Lung (tissue), 16 donors: ENCODE measurements around the gene CRELD2. TPM values are rescaled to one million over a fixed set of nuclear protein-coding genes. Genes with fewer than 3 reads are reported as not detected.
A peak's percentile ranks its signal among the peaks of the same experiment; 100 is the strongest.

Source experiments
- ATAC-seq: fragments of 200-7000 bp; cut with Tn5 transposase; one replicate; pipeline ENCODE4 v1.9.1; 2020; ENCODE audit warnings: moderate number of reproducible peaks; ENCODE audit not compliant: insufficient read depth, low FRiP score
- DNase-seq, 3 donors: peaks; one replicate each; pipeline ENCODE4 v3.0.0-alpha.2; 2013 to 2017
- H3K27ac ChIP-seq, 2 donors: one replicate each; pipeline ENCODE4 v1.5.1; 2013; ENCODE audit warnings: mild to moderate bottlenecking in 2 of 2, moderate library complexity in 2 of 2, control low read depth in 1 of 2, inconsistent platforms in 1 of 2, low read depth in 1 of 2, low read length in 1 of 2
- H3K27me3 ChIP-seq, 3 donors: one replicate each; pipeline ENCODE4 v1.5.1; 2013; ENCODE audit warnings: low read length in 2 of 3; ENCODE audit not compliant: control insufficient read depth in 3 of 3, insufficient read depth in 3 of 3
- H3K36me3 ChIP-seq, 4 donors: one replicate each; pipeline ENCODE4 v1.5.1; 2013; ENCODE audit warnings: low read length in 4 of 4, mild to moderate bottlenecking in 1 of 4, moderate library complexity in 1 of 4; ENCODE audit not compliant: control insufficient read depth in 4 of 4, insufficient read depth in 4 of 4
- H3K4me1 ChIP-seq, 5 donors: one replicate each; pipeline ENCODE4 v1.5.1; 2013; ENCODE audit warnings: low read length in 5 of 5, mild to moderate bottlenecking in 2 of 5, moderate library complexity in 1 of 5; ENCODE audit not compliant: control insufficient read depth in 5 of 5, insufficient read depth in 5 of 5
- H3K4me3 ChIP-seq: one replicate; pipeline ENCODE4 v1.5.1; 2013; ENCODE audit warnings: mild to moderate bottlenecking, control low read depth, moderate library complexity
- H3K9ac ChIP-seq, 2 donors: one replicate each; pipeline ENCODE4 v1.5.1; 2013; ENCODE audit warnings: low read length in 2 of 2, control low read depth in 1 of 2; ENCODE audit not compliant: insufficient read depth in 1 of 2
- H3K9me3 ChIP-seq, 4 donors: one replicate each; pipeline ENCODE4 v1.5.1; 2013; ENCODE audit warnings: low read length in 3 of 4, mild to moderate bottlenecking in 1 of 4, moderate library complexity in 1 of 4; ENCODE audit not compliant: control insufficient read depth in 4 of 4, insufficient read depth in 3 of 4
- CTCF ChIP-seq: IDR thresholded peaks from 2 replicates; pipeline ENCODE4 v1.5.1; 2012; ENCODE audit warnings: mild to moderate bottlenecking; ENCODE audit errors: control extremely low read depth, extremely low read depth
- WGBS, 2 donors: extraction: QIAGEN DNeasy Blood & Tissue Kit; methylation state at CpG; one replicate each; pipeline ENCODE4 v1.1.7; 2013; 5-methylcytosine and 5-hydroxymethylcytosine counted together
- long read RNA-seq, 5 donors: transcript quantifications; one replicate each; lab custom pipeline, GENCODE V29; 2026
- polyA plus RNA-seq, 2 donors: library from polyadenylated mRNA; stranded (reverse); fragments of 200-250 nt; gene quantifications; one replicate each; pipeline ENCODE4 v1.2.1, GENCODE V29; 2013
- total RNA-seq, 2 donors: library from RNA; depleted of rRNA in 1 of 2; stranded (reverse); fragments of >200 nt in 1 of 2; gene quantifications; one replicate each; pipeline ENCODE4 v1.2.1, GENCODE V29; 2014 to 2021
- donor health status: control.
- donor health status: control.
- donor health status: Bipolar disorder and iron deficiency.
- donor health status: healthy.
- donor health status: DM: yes; HTN: yes; CAD: no.

The CRELD2 gene, protein sequence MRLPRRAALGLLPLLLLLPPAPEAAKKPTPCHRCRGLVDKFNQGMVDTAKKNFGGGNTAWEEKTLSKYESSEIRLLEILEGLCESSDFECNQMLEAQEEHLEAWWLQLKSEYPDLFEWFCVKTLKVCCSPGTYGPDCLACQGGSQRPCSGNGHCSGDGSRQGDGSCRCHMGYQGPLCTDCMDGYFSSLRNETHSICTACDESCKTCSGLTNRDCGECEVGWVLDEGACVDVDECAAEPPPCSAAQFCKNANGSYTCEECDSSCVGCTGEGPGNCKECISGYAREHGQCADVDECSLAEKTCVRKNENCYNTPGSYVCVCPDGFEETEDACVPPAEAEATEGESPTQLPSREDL
- total RNA-seq (100 to 1,000 TPM in 1 of 2 donors, 10 to 100 TPM in 1; 18.7 to 106 TPM), polyA plus RNA-seq (100 to 1,000 TPM in 1 of 2 donors, 10 to 100 TPM in 1; 37.9 to 110 TPM)
- long read RNA-seq, donor 1, transcript CRELD2-201 (10 exons, 1,357 nt), result major isoform, 29 of 37 reads
- long read RNA-seq, donor 1, partial matches to known transcripts, result 6 of 37 reads
- long read RNA-seq, donor 1, other reads (novel, unspliced or antisense), result 0 of 37 reads
- long read RNA-seq, donor 2, transcript CRELD2-201 (10 exons, 1,357 nt), result major isoform, 8 of 10 reads
- long read RNA-seq, donor 2, partial matches to known transcripts, result 0 of 10 reads
- long read RNA-seq, donor 2, other reads (novel, unspliced or antisense), result 0 of 10 reads
- long read RNA-seq, donor 3, transcript CRELD2-201 (10 exons, 1,357 nt), result major isoform, 6 of 8 reads
- long read RNA-seq, donor 3, partial matches to known transcripts, result 0 of 8 reads
- long read RNA-seq, donor 3, other reads (novel, unspliced or antisense), result 0 of 8 reads
- long read RNA-seq, donor 4, transcript CRELD2-201 (10 exons, 1,357 nt), result major isoform, 8 of 17 reads
- long read RNA-seq, donor 4, partial matches to known transcripts, result 5 of 17 reads
- long read RNA-seq, donor 4, other reads (novel, unspliced or antisense), result 0 of 17 reads
- long read RNA-seq, donor 5, transcript CRELD2-201 (10 exons, 1,357 nt), result major isoform, 22 of 33 reads
- long read RNA-seq, donor 5, partial matches to known transcripts, result 10 of 33 reads
- long read RNA-seq, donor 5, other reads (novel, unspliced or antisense), result 0 of 33 reads

DNA sequence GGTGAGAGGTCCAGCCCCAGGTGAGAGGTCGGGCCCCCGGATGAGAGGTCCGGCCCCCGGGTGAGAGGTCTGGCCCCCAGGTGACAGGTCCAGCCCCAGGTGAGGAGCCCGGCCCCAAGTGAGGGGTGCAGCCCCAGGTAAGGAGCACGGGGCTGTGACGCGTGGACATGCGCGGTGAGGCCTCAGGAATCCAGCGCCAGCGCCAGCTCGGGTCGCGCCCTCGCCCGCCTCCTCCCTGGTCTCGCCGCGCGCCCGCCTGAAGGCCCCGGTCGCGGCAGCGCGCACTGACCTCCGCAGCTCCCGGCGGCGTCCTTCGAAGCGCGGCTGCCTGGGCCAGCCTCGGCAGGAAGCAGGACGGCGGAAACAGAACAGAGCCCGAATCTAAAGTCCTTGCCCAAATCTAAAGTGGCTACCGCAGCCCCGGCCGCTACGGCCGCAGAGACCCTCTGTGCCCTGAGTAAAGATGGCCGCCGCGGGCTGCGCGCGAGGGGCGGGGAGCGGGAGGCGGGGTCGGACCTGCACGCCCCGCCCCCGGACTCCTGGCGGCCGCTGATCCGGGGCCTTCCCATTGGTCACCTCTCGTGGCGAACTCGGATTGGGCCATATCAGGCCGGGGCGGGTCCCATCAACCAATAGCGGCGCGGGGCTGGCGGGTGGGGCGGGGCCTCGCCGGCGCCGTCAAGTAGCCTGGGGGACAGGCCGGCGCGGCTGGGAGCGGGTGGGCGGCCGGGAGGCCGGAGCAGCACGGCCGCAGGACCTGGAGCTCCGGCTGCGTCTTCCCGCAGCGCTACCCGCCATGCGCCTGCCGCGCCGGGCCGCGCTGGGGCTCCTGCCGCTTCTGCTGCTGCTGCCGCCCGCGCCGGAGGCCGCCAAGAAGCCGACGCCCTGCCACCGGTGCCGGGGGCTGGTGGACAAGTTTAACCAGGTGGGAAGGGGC is at the start of gene CRELD2, which contains the start of gene ALG12:
TSS of gene CRELD2 (plus strand) at position 661 of the 937 bp plus-strand sequence. CDS start at position 797, 136 bp downstream.
TSS of gene ALG12 (minus strand) at position 465 of the 937 bp plus-strand sequence. CDS start 4,673 bp downstream, outside the sequence.
- TF ChIP-seq CTCF, result no peak
- peaks cover 0 to 18% (median 14%) of the 10 kb centered on the region in 4 donors for H3K36me3 ChIP-seq
- ATAC-seq, result peak; percentile 97
- H3K27ac ChIP-seq, result peak within 1 kb of the TSS; percentile 97 to 98
- H3K4me3 ChIP-seq, result peak within 1 kb of the TSS; percentile 86
- H3K9me3 ChIP-seq, result no peaks in the 10 kb centered on the region
- H3K9ac ChIP-seq, result peak within 1 kb of the TSS; percentile 59 to 61
- WGBS, 2 donors, result 1% methylated on average over 94 to 103 of the region's 103 CpGs
- H3K4me1 ChIP-seq, result peaks cover 0 to 12% (median 9%) of the 10 kb centered on the region in 5 donors
- DNase-seq, result peak; percentile 98 to 99 (median 98)
- no peaks in the 10 kb centered on the region for H3K27me3 ChIP-seq

DNA sequence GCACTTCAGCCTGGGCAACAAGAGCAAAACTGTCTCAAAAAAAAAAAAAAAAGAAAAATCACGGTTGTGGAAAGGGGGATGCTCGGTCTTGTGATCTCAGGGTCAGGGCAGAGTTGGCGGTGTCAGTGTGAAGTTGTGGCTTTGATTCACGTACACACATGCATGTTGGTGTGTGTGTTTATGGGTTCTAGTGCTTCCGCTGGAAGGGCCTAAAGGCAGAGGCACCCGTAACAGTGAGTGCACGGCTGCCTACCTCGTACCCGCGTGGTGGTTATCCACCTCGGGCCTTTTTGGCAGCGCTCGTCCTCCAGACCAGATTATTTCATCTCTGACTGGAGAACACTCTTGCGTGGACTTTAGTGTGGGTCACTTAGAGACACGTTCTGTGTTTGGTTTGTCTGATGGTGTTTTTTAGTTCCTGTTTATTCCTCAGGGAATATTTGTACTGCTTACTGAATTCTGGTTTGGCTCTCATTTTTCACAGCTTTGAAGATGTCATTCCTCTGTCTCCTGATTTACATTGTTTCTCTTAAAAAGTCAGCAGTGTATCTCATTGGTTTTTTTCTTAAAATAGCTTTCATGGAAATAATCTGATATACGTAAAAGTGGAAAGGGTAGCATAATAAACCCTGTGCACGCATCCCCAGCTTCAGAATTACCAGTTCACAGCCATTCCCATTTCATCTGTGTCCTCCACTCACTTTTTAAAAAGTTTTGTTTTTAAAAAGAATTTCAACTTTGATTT is 49.2 kb upstream of the CRELD2 start:
- WGBS, 2 donors, result 88 to 89% methylated on average over 17 of the region's 17 CpGs
- H3K36me3 ChIP-seq, result peaks cover 4 to 24% (median 5%) of the 10 kb centered on the region in 4 donors
- peaks cover 3 to 18% (median 12%) of the 10 kb centered on the region in 4 donors for H3K9me3 ChIP-seq
- H3K27me3 ChIP-seq, result no peaks in the 10 kb centered on the region
- H3K4me3 ChIP-seq, result no peak overlapping the region
- no peaks in the 10 kb centered on the region for H3K4me1 ChIP-seq
- no peak for TF ChIP-seq CTCF
- H3K9ac ChIP-seq, result no peak overlapping the region
- no peak for DNase-seq
- H3K27ac ChIP-seq, result no peak overlapping the region
- no peak for ATAC-seq
